ENCODE results near the gene CHPT1.

CHPT1 gene

DNA sequence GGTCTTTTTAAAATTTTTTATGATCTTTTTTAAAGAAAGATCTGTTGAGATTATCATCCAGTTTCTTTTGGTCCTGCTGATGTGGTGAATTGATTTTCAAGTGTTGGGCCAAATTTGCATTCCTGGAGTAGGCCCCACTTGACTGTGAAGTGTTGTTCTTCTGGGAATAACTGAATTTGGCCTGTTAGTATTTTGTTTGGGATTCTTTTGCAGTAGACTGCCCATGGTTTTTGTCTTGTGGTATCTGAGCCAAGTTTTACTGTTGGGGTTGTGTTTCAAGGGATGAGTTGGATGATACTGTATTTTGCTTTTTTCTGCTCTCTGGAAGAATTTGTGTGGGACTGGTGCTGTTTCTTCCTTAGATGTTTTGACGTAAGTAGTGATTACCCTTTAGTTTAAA, 45.8 kb downstream of the CHPT1 start:
- Histone ChIP-seq H3K4me3 (ENCODE audit: low read depth, low read length) (no peak overlapping the region), H3K36me3 (no peaks in the 10 kb centered on the region), H3K4me1 (no peaks in the 10 kb centered on the region), H3K9me3 (no peaks in the 10 kb centered on the region), H3K27me3 (no peaks in the 10 kb centered on the region)
- TF ChIP-seq, protein P1, sequence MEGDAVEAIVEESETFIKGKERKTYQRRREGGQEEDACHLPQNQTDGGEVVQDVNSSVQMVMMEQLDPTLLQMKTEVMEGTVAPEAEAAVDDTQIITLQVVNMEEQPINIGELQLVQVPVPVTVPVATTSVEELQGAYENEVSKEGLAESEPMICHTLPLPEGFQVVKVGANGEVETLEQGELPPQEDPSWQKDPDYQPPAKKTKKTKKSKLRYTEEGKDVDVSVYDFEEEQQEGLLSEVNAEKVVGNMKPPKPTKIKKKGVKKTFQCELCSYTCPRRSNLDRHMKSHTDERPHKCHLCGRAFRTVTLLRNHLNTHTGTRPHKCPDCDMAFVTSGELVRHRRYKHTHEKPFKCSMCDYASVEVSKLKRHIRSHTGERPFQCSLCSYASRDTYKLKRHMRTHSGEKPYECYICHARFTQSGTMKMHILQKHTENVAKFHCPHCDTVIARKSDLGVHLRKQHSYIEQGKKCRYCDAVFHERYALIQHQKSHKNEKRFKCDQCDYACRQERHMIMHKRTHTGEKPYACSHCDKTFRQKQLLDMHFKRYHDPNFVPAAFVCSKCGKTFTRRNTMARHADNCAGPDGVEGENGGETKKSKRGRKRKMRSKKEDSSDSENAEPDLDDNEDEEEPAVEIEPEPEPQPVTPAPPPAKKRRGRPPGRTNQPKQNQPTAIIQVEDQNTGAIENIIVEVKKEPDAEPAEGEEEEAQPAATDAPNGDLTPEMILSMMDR (IDR thresholded peaks at IDR 0.05; ENCODE audit: low read depth, low read length) = no peak
- no peak for DNase-seq

DNA sequence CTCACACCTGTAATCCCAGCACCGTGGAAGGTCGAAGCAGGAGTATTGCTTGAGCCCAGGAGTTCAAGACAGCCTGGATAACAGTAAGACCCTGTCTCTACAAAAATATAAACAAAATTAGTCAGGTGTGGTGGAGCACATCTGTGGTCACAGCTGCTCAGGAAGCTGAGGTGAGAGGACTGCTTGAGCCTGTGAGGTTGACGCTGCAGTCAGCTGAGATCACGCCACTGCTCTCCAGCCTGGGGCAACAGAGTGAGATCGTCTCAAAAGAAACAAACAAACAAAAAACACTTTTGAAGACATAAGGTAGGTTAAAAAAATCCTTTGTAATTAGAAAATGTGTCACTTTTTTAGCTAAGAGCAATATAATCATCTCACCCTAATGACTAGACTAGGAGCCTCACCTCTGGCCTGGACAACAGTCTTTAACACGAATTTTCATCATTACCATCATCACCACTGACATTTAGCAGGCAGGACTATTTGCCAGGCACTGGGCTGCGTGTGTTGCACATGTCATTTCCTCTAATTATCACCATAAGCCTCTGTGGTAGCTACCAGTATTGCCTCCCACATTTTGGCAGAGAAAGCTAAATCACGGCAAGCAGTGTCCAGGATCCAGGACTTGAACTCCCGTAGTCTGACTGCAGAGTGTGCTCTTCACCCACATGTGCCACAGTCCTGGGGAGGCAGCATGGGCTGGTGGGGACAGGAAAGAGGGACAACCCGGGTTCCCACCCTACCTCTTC, 46.5 kb downstream of the CHPT1 start:
- no peaks in the 10 kb centered on the region for H3K36me3 ChIP-seq
- TF ChIP-seq, protein P1 (IDR thresholded peaks at IDR 0.05; ENCODE audit: low read depth, low read length) = no peak
- no peak overlapping the region for H3K4me3 ChIP-seq (ENCODE audit: low read depth, low read length)
- no peaks in the 10 kb centered on the region for H3K4me1 ChIP-seq
- H3K27me3 ChIP-seq = no peaks in the 10 kb centered on the region
- no peaks in the 10 kb centered on the region for H3K9me3 ChIP-seq
- no peak for DNase-seq

DNA sequence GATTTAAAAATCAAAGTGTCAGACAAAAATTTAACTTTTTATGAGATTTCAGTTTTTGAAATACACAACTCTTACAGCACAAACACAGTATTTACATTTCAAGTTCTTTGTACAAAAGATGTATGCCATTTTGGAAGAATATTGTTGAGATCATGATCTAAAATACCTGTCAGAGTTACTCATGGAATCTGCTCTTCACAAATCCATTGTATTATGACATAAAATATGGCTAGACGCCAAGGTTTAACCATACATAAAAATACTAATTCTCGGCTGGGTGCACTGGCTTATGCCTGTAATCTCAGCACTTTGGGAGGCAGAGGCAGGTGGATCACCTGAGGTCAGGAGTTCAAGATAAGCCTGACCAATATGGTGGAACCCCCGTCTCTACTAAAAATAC, 48.0 kb downstream of the CHPT1 start:
- H3K36me3 ChIP-seq = no peaks in the 10 kb centered on the region
- no peak for DNase-seq
- no peak overlapping the region for H3K4me3 ChIP-seq (ENCODE audit: low read depth, low read length)

DNA sequence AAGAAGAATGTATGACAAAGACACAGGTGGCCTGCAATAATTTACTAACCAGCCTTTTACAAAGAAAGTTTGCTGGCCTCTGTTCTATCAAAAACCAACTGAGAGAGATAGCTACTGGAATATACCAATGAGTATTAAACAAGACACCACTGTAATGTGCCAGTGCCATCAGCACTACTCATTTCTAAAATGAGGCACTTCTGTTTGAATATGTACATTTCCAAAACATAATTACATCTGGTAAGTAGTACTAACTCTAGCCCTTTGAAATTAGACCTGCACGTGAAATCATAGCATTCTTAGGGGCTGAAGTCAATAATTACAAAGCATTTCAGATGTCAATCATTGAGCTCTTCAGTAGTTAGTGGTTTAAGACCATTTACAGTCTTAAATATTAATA, 48.8 kb downstream of the CHPT1 start:
- no peaks in the 10 kb centered on the region for H3K9me3 ChIP-seq
- no peaks in the 10 kb centered on the region for H3K4me1 ChIP-seq
- H3K36me3 ChIP-seq = no peaks in the 10 kb centered on the region
- TF ChIP-seq, protein P1 (IDR thresholded peaks at IDR 0.05; ENCODE audit: low read depth, low read length) = no peak
- H3K4me3 ChIP-seq (ENCODE audit: low read depth, low read length) = no peak overlapping the region
- no peak for DNase-seq
- no peaks in the 10 kb centered on the region for H3K27me3 ChIP-seq

More for the DNA sequence above, 48.0 kb downstream of the CHPT1 start:
- TF ChIP-seq, protein P1 (IDR thresholded peaks at IDR 0.05; ENCODE audit: low read depth, low read length) = no peak
- no peaks in the 10 kb centered on the region for H3K27me3 ChIP-seq
- no peaks in the 10 kb centered on the region for H3K4me1 ChIP-seq
- no peaks in the 10 kb centered on the region for H3K9me3 ChIP-seq

DNA sequence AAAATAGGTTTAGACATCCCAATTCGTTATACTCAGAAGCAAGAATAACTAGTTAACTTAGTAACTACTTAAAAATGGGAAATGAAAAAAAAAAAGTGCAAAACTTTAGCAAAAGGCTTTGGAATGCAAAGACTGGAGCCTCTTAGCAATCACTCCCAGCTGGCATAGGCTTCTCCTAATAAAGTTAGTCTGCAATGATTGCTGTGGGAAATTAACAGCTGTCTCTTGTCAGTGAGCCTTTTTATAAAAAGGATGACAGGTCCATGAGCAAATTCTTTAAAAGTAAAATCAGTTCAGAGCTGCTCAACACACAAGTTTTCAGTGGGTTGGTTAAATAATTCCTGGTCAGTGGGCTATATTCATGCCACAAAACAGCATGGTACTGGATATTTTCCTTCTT, 49.2 kb downstream of the CHPT1 start:
- TF ChIP-seq, protein P1 (IDR thresholded peaks at IDR 0.05; ENCODE audit: low read depth, low read length) = no peak
- no peak for DNase-seq
- no peaks in the 10 kb centered on the region for H3K36me3 ChIP-seq
- H3K27me3 ChIP-seq = no peaks in the 10 kb centered on the region
- no peaks in the 10 kb centered on the region for H3K4me1 ChIP-seq
- H3K4me3 ChIP-seq (ENCODE audit: low read depth, low read length) = no peak overlapping the region
- no peaks in the 10 kb centered on the region for H3K9me3 ChIP-seq

DNA sequence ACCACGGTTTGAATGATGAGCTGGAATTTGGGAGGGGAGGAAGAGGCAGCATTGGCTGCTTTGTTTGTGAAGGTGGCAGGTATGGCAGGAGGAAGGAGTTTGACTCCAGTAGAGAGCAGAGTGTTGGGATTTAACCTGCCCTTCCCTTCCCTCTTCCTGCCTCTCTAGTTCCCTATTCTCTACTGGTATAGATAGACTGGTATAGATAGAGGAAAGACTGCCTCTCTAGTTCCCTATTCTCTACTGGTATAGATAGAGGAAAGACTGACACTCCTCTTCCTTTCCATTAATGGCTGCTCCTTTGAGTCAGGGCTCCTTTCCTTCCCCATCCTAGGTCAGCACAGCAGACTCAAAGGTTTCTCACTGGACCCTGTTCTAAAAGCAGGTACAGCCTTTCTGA, 50.3 kb downstream of the CHPT1 start:
- Histone ChIP-seq H3K9me3 (no peaks in the 10 kb centered on the region), H3K36me3 (no peaks in the 10 kb centered on the region), H3K4me1 (no peaks in the 10 kb centered on the region), H3K27me3 (no peaks in the 10 kb centered on the region), H3K4me3 (ENCODE audit: low read depth, low read length) (no peak overlapping the region)
- no peak for DNase-seq
- TF ChIP-seq, protein P1 (IDR thresholded peaks at IDR 0.05; ENCODE audit: low read depth, low read length) = no peak
